ENCODE results near the gene UQCR10.

Gene UQCR10

GRCh38 chr22:29765905-29766631 is 1.1 kb upstream of the UQCR10 start:
- peaks cover 31% of the 10 kb centered on the region for H3K36me3 ChIP-seq
- no peaks in the 10 kb centered on the region for H3K27me3 ChIP-seq (ENCODE audit: insufficient read depth, low read depth, severe bottlenecking)
- TF ChIP-seq, protein P1, sequence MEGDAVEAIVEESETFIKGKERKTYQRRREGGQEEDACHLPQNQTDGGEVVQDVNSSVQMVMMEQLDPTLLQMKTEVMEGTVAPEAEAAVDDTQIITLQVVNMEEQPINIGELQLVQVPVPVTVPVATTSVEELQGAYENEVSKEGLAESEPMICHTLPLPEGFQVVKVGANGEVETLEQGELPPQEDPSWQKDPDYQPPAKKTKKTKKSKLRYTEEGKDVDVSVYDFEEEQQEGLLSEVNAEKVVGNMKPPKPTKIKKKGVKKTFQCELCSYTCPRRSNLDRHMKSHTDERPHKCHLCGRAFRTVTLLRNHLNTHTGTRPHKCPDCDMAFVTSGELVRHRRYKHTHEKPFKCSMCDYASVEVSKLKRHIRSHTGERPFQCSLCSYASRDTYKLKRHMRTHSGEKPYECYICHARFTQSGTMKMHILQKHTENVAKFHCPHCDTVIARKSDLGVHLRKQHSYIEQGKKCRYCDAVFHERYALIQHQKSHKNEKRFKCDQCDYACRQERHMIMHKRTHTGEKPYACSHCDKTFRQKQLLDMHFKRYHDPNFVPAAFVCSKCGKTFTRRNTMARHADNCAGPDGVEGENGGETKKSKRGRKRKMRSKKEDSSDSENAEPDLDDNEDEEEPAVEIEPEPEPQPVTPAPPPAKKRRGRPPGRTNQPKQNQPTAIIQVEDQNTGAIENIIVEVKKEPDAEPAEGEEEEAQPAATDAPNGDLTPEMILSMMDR (IDR thresholded peaks at IDR 0.05; ENCODE audit: low read depth, low read length): no peak
- no peaks in the 10 kb centered on the region for H3K9me3 ChIP-seq (ENCODE audit: severe bottlenecking)
- peak overlapping the region; percentile 96 for H3K27ac ChIP-seq
- DNase-seq: no peak
- peak overlapping the region; percentile 96 for H3K4me3 ChIP-seq (ENCODE audit: low read depth, low read length)

- DNase-seq: peak; percentile 97
- Histone ChIP-seq H3K9me3 (ENCODE audit: severe bottlenecking) (no peaks in the 10 kb centered on the region), H3K27ac (peak within 1 kb of the TSS; percentile 96), H3K36me3 (peaks cover 37% of the 10 kb centered on the region), H3K27me3 (ENCODE audit: insufficient read depth, low read depth, severe bottlenecking) (no peaks in the 10 kb centered on the region), H3K4me3 (ENCODE audit: low read depth, low read length) (peak within 1 kb of the TSS; percentile 96)
- TF ChIP-seq, protein P1 (IDR thresholded peaks at IDR 0.05; ENCODE audit: low read depth, low read length): no peak
These were observed 468 bp upstream of the UQCR10 start, which contains the start of gene ZMAT5 for GRCh38 chr22:29766632-29767170. Gene ZMAT5 (minus strand): TSS chr22:29767007. CDS start chr22:29748544, 18,463 bp downstream.

GRCh38 chr22:29768052-29768693 is 1.0 kb downstream of the UQCR10 start:
- Histone ChIP-seq H3K36me3 (peaks cover 37% of the 10 kb centered on the region), H3K27ac (peak overlapping the region; percentile 96), H3K4me3 (ENCODE audit: low read depth, low read length) (peak overlapping the region; percentile 96), H3K9me3 (ENCODE audit: severe bottlenecking) (no peaks in the 10 kb centered on the region), H3K27me3 (ENCODE audit: insufficient read depth, low read depth, severe bottlenecking) (no peaks in the 10 kb centered on the region)
- DNase-seq: no peak
- TF ChIP-seq, protein P1 (IDR thresholded peaks at IDR 0.05; ENCODE audit: low read depth, low read length): no peak

DNA sequence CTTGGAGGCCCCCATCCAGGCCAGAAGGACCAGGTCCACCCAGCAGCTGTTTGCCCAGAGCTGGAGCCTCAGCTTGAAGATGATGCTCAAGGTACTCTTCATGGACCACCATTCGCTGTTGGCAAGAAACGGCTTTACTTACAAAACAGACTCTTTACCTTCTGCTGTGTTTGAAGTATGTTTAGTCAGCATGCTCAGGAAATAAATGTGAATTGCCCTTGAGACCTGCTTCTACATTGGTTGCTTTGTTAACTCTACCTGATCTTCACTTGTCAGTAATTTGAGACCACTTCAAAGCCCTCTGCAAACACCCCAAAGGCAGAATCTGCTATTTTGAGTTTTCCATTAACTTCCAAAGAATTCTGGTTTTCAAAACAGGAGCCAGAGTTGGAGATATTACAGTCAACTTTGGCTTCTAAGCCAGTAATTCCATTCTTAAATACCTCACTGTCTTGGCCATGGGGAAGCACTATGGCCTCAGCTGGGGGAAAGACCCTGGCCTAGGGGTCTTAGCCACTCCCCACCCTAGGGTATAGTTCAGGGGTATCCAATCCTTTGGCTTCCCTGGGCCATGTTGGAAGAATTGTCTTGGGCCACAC is 2.7 kb downstream of the UQCR10 start:
- Histone ChIP-seq H3K4me3 (ENCODE audit: low read depth, low read length) (no peak overlapping the region), H3K36me3 (peaks cover 37% of the 10 kb centered on the region), H3K9me3 (ENCODE audit: severe bottlenecking) (no peaks in the 10 kb centered on the region), H3K27me3 (ENCODE audit: insufficient read depth, low read depth, severe bottlenecking) (no peaks in the 10 kb centered on the region), H3K27ac (no peak overlapping the region)
- TF ChIP-seq, protein P1 (IDR thresholded peaks at IDR 0.05; ENCODE audit: low read depth, low read length): no peak
- no peak for DNase-seq

DNA sequence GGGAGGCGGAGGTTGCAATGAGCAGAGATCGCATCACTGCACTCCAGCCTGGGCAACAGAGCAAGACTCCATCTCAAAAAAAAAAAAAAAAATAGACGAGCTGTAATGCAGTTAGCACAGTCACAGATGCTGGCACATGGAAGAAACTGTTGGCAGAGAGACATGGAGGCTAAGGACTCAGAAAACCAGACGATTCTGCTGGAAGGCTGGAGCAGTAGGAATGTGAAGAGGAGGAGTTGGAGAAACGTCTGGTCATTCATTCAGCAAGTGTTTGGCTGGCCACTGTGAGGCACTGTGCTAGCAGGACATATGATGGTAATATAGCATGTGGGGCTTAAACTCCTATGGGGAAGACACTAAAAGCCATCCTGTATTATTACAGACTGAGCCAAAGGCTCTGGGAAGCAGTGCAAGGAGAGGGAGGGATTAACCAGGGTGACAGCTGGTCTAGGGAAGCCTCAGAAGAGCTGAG is 5.0 kb downstream of the UQCR10 start:
- TF ChIP-seq, protein P1 (IDR thresholded peaks at IDR 0.05; ENCODE audit: low read depth, low read length): peak; percentile 85
- DNase-seq: peak; percentile 92

More for the DNA sequence above, 5.0 kb downstream of the UQCR10 start:
- H3K27ac ChIP-seq: peak overlapping the region; percentile 13; the same call in 1 of the 2 replicates
- H3K27me3 ChIP-seq (ENCODE audit: insufficient read depth, low read depth, severe bottlenecking): no peaks in the 10 kb centered on the region
- H3K9me3 ChIP-seq (ENCODE audit: severe bottlenecking): no peaks in the 10 kb centered on the region
- H3K36me3 ChIP-seq: peaks cover 37% of the 10 kb centered on the region
- H3K4me3 ChIP-seq (ENCODE audit: low read depth, low read length): no peak overlapping the region
